Fibroblast of peridontal ligament (primary cell): ENCODE measurements around the gene PCDHAC2.

Experiments used
- DNase-seq: peaks from one replicate; pipeline ENCODE4 v3.0.0-alpha.2; 2010; ENCODE audit errors: extremely low read depth

Gene PCDHAC2

DNA sequence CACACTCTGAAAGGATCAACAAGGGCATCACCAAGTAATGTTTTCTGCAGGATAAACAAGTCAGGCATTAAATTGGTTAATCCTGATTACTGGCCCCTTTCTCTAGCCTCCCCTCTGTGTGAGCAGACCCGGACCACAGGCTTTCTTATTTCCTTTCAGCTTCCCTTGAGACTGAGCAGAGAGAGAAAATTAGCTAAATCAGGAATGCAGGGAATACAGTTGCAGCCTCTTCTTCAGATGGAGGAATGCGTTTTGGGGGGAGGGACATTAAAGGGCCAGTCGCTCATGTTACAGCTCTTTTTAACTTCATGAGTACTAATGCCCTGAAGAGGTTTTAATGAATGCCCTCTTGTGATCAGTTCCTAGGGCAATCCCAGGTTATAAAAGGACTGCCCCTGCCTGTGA, 19.8 kb downstream of the PCDHAC2 start:
- DNase-seq: no peak

- no peak for DNase-seq
Observed at GRCh38 chr5:140988100-140988499, 21.8 kb downstream of the PCDHAC2 start.

DNA sequence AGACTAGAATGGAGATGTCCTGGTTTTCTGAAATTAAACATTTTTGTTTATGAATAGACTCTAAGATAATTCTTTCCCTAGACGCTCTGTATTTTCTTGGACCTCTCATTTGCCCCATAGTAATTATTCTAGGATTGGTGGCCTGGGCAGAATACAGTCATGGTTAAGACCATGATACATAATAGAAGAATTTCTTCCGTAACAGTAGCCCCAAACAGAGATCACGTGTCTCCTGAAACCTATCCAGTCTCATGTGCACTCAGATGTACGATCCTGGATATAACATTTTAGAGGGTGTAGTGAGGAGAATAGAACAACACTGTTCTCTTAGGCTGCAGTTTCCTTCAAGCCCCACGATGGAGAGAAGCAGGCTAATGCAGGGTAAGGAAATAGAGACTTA, 22.3 kb downstream of the PCDHAC2 start:
- DNase-seq: no peak

GRCh38 chr5:140989254-140990020, 23.2 kb downstream of the PCDHAC2 start:
- DNase-seq: no peak

DNA sequence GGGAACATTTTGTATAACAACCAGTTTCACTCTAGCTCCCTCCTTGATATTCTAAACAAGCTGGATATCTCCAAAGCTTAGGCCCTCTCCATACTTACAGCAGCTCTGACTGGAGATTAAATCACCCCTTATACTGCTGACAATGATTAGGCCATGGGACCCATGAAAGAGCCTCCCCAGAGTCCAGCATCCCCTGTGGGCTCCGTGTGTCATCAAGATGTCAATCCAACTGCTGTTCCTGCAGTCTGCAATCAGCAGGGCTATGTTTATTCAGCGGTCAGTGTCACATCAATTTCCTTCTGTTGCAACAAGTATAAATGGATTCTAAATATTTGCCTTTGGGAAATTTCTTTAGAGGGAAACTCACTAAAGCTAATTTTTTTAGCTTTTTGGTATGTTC, 26.6 kb downstream of the PCDHAC2 start:
- DNase-seq: no peak

- no peak for DNase-seq
Observed at GRCh38 chr5:140996060-140996459, 29.8 kb downstream of the PCDHAC2 start.

GRCh38 chr5:140998921-140999410, 32.7 kb downstream of the PCDHAC2 start:
- DNase-seq: no peak

DNA sequence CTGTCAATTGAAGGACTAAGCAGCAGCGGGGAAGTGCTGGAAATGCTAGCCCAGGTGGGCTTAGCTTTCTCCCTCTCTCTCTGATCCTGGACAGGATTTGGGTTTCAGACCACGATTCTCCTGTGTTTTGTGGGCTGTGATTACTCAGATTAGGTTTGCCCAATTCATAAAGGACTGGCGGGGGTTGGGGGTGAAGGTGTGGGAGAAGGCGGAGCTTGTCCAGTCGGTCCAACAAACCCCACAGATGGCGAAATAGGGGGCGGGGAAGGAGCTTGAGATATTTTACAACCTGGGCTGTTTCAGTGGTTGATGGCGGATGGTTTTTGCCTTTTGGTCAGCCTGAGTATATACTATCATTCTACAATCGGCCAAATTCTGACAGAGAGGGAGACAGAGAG, 35.2 kb downstream of the PCDHAC2 start:
- no peak for DNase-seq

DNA sequence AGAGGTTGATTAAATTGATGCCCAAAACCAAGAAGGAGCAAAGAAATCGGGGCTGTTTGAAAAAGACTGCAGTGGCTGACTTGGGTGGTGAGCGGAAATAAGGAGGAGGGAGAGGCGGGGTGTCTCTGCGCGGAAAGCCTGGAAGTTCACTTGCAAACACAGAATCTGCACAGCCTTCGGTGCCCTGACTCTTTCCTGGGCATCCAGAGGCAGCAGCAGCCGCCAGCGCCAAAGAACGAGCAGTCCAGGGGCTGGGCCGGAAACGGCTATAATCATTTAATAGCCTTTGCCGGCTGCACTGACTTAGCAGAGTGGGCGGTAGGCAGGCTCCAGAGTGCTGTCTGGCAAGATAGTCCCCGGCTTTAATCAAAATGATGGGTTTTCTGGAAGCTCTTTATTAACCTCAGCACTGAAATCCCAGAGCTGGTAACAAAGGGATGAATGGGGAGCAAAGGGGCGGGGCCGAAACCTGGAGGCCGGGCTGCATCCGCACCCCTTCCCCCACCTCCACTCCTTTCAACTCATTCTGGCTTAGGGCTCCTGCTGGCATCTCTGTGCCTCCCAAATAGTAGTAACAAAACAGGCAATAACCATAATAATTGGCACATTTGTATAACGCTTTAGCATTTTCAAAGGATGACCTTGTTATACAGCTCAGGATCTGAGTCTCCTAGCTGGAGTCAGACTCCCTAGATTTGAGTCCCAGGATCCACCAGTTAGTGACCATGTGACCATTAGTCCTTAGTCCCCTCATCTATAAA, 35.7 kb downstream of the PCDHAC2 start:
- DNase-seq: no peak

DNA sequence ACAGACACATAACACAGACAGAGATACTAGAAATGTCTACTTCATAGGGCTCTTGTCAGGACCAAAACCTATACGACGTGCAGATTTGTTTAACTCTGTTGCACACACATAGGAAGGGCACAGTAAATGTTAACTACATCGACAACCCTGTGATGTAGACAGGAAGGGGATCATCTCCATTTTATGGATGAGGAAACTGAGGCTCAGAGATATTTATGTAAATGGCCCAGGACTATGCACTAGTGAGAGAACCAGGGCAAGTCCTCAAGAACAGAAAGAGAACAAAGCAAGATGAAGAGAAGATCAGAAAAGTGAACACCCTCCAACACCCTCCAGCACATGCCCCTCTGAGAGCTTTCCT, 36.3 kb downstream of the PCDHAC2 start:
- DNase-seq: no peak

DNA sequence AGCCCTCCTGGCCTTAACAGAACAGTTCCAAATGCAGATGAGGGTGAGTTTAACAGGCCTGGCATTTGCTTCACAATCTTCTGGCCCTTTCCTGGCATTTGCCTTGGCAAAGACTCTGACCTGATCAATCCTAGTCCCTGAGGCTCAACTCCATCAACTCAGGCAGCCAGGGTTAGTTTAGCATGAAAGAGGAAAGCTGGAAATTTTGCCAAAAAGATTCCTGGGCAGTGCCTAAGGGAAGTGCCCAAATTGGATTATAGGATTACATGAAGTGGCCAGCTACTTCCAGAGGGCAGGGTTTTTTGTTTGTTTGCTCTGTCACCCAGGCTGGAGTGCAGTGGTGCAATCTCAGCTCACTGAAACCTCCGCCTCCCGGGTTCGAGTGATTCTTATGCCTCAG, 36.8 kb downstream of the PCDHAC2 start:
- no peak for DNase-seq

DNA sequence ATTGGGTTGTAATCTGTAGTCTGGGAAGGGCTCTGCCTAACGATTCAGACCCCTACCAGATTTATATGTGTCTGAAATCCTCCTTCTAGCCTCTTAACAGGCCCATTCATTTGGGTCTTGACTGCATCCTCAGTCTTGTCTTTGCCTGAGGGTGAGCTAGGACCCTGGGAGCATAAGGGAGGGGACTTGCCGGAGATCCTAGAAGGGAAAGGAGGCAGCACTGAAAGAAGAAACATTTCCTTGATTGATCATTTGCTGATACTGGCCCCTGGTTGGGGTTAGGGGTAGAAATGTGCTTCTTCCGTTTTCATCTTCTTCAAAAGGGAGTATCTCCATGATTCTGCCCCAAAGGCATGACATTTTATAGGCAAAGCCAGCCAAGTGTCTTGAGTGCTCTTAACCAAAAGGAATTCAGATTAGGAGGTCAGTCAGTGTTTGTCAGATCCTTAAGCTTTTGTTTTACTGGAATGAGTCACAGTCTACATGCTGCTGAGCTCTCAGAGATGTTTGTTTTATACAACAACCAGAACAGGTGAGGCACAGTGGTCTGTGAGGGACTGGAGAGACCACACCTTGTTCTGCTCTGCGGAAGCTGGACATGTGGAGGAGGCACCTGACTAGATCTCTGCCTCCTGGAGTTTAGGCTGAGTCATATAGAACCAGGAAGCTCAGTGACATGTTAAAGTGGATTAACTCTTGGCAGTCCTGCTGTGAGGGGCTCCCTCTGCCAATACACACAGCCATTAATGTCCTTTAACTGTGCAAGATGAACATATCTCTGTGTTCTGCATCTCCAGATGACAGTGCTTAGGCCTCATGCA, 37.7 kb downstream of the PCDHAC2 start:
- DNase-seq: no peak

GRCh38 chr5:141007791-141008190, 41.5 kb downstream of the PCDHAC2 start:
- DNase-seq: no peak

GRCh38 chr5:141010047-141010793, 43.9 kb downstream of the PCDHAC2 start:
- no peak for DNase-seq

GRCh38 chr5:141017943-141018342, 51.7 kb downstream of the PCDHAC2 start:
- no peak for DNase-seq
